ENCODE data around the gene SYNGR2.
"Not testable (repeated sequence)": the region's sequence is repeated elsewhere in the genome, so short reads cannot be mapped to it uniquely, and the experiment has no call there.

Gene SYNGR2

GRCh38 chr17:78134899-78135385 is 33.4 kb upstream of the SYNGR2 start:
- Histone ChIP-seq H3K27me3 (no peaks in the 10 kb centered on the region), H3K36me3 (peaks cover 31% of the 10 kb centered on the region), H3K9ac (no peak overlapping the region), H3K4me1 (peaks cover 90% of the 10 kb centered on the region), H4K20me1 (peaks cover 31% of the 10 kb centered on the region), H3K4me3 (no peak overlapping the region), H3K9me3 (no peaks in the 10 kb centered on the region), H3K27ac (peak overlapping the region; percentile 59), H3K4me2 (peak overlapping the region; percentile 100)
- no peak for TF ChIP-seq Cebpa-rat (IDR thresholded peaks at IDR 0.05)

GRCh38 chr17:78135858-78136500 is 32.4 kb upstream of the SYNGR2 start:
- peaks cover 31% of the 10 kb centered on the region for H3K36me3 ChIP-seq

GRCh38 chr17:78137392-78138203 is 30.8 kb upstream of the SYNGR2 start:
- Histone ChIP-seq H3K4me1 (peaks cover 87% of the 10 kb centered on the region), H3K9me3 (no peaks in the 10 kb centered on the region), H3K27ac (peak overlapping the region; percentile 53), H3K27me3 (no peaks in the 10 kb centered on the region), H3K4me2 (peak overlapping the region; percentile 47), H3K36me3 (peaks cover 31% of the 10 kb centered on the region), H3K9ac (no peak overlapping the region), H4K20me1 (peaks cover 26% of the 10 kb centered on the region), H3K4me3 (no peak overlapping the region)
- no peak for TF ChIP-seq Cebpa-rat (IDR thresholded peaks at IDR 0.05)

More at GRCh38 chr17:78135858-78136500, 32.4 kb upstream of the SYNGR2 start:
- Histone ChIP-seq H3K9ac (no peak overlapping the region), H3K27me3 (no peaks in the 10 kb centered on the region), H3K27ac (no peak overlapping the region), H3K4me3 (no peak overlapping the region), H3K4me1 (peaks cover 87% of the 10 kb centered on the region), H3K9me3 (no peaks in the 10 kb centered on the region), H3K4me2 (no peak overlapping the region), H4K20me1 (peaks cover 31% of the 10 kb centered on the region)
- no peak for TF ChIP-seq Cebpa-rat (IDR thresholded peaks at IDR 0.05)

- no peak for TF ChIP-seq Cebpa-rat (IDR thresholded peaks at IDR 0.05)
- Histone ChIP-seq H3K9ac (no peak overlapping the region), H3K4me3 (no peak overlapping the region), H3K27ac (no peak overlapping the region; the same call in 1 of the 2 replicates), H3K36me3 (peaks cover 31% of the 10 kb centered on the region), H3K4me1 (peaks cover 78% of the 10 kb centered on the region), H4K20me1 (peaks cover 18% of the 10 kb centered on the region), H3K9me3 (no peaks in the 10 kb centered on the region), H3K27me3 (no peaks in the 10 kb centered on the region), H3K4me2 (peak overlapping the region; percentile 47)
Measured at GRCh38 chr17:78138204-78139060, 29.9 kb upstream of the SYNGR2 start.

- Histone ChIP-seq H3K4me1 (peaks cover 74% of the 10 kb centered on the region), H3K4me2 (peak overlapping the region; percentile 17; the same call in 1 of the 2 replicates), H3K36me3 (peaks cover 26% of the 10 kb centered on the region)
- not testable (repeated sequence) for H3K4me3 ChIP-seq, H3K27ac ChIP-seq, H3K27me3 ChIP-seq, H4K20me1 ChIP-seq, H3K9me3 ChIP-seq, H3K9ac ChIP-seq
Measured at GRCh38 chr17:78139861-78140168, 28.6 kb upstream of the SYNGR2 start.

- Histone ChIP-seq H3K9me3 (no peaks in the 10 kb centered on the region), H3K27ac (peak overlapping the region; percentile 49; the same call in 1 of the 2 replicates), H3K9ac (no peak overlapping the region), H3K4me3 (no peak overlapping the region), H3K36me3 (peaks cover 20% of the 10 kb centered on the region), H3K4me1 (peaks cover 74% of the 10 kb centered on the region), H4K20me1 (no peaks in the 10 kb centered on the region), H3K27me3 (no peaks in the 10 kb centered on the region), H3K4me2 (peak overlapping the region; percentile 47)
- no peak for TF ChIP-seq Cebpa-rat (IDR thresholded peaks at IDR 0.05)
Measured at GRCh38 chr17:78140169-78141051, 28.0 kb upstream of the SYNGR2 start.

- TF ChIP-seq Cebpa-rat (IDR thresholded peaks at IDR 0.05): no peak
- Histone ChIP-seq H3K4me3 (no peak overlapping the region), H4K20me1 (no peaks in the 10 kb centered on the region), H3K36me3 (peaks cover 8% of the 10 kb centered on the region), H3K4me2 (peak overlapping the region; percentile 67), H3K27me3 (no peaks in the 10 kb centered on the region), H3K9ac (peak overlapping the region; percentile 0; the same call in 1 of the 2 replicates), H3K9me3 (no peaks in the 10 kb centered on the region), H3K27ac (peak overlapping the region; percentile 49), H3K4me1 (peaks cover 72% of the 10 kb centered on the region)
Measured at GRCh38 chr17:78141437-78142118, 26.8 kb upstream of the SYNGR2 start.

GRCh38 chr17:78142119-78142861 is 26.1 kb upstream of the SYNGR2 start:
- H3K4me2 ChIP-seq: peak overlapping the region; percentile 67
- no peak for TF ChIP-seq Cebpa-rat (IDR thresholded peaks at IDR 0.05)
- no peaks in the 10 kb centered on the region for H3K9me3 ChIP-seq
- H4K20me1 ChIP-seq: no peaks in the 10 kb centered on the region
- 0 out of 2 replicates have a peak, but pooled peaks cover 3% of the 10 kb centered on the region for H3K36me3 ChIP-seq
- no peaks in the 10 kb centered on the region for H3K27me3 ChIP-seq
- H3K4me3 ChIP-seq: no peak overlapping the region
- peaks cover 71% of the 10 kb centered on the region for H3K4me1 ChIP-seq
- H3K9ac ChIP-seq: peak overlapping the region; percentile 0; the same call in 1 of the 2 replicates
- H3K27ac ChIP-seq: 0 out of 2 replicates have a peak overlapping the region, but pooled peaks have one; percentile 49

All from BLaER1 (cell line).